HepG2 (cell line): ENCODE measurements around the gene ARF6. TPM values are rescaled to one million over a fixed set of nuclear protein-coding genes. Genes with fewer than 3 reads are reported as not detected.

Experiments
- GABPA ChIP-seq, 2 experiments: IDR thresholded peaks; 2 replicates each; pipeline ENCODE4 v1.6.1; 2011 to 2016; ENCODE audit warnings: low read depth in 2 of 2, low read length in 1 of 2, missing biosample characterization in 1 of 2, missing genetic modification characterization in 1 of 2
- HOXA5 ChIP-seq: sonication (generic); formaldehyde crosslinking; IDR thresholded peaks from 2 replicates; pipeline ENCODE4 v1.4.0; 2020; ENCODE audit warnings: missing genetic modification reagents
- PAXIP1 ChIP-seq: sonication (generic); formaldehyde crosslinking; conservative IDR thresholded peaks from 2 replicates; pipeline ENCODE4 v1.4.0; 2020; ENCODE audit warnings: mild to moderate bottlenecking, missing genetic modification reagents, moderate library complexity
- TRAFD1 ChIP-seq: sonication (generic); formaldehyde crosslinking; IDR thresholded peaks from 2 replicates; pipeline ENCODE4 v1.5.1; 2020; ENCODE audit warnings: missing genetic modification reagents, mild to moderate bottlenecking, borderline replicate concordance
- UBTF ChIP-seq: sonication (generic); formaldehyde crosslinking; IDR thresholded peaks from 2 replicates; pipeline ENCODE4 v1.4.0; 2020; ENCODE audit warnings: mild to moderate bottlenecking, missing genetic modification reagents
- ZFP36 ChIP-seq: fragments of 150-350 bp; IDR thresholded peaks from 2 replicates; pipeline ENCODE4 v1.6.1; 2018; ENCODE audit warnings: borderline replicate concordance, low read length, low read depth; ENCODE audit not compliant: partially characterized antibody
- ZNF142 ChIP-seq: sonication (generic); formaldehyde crosslinking; IDR thresholded peaks from 2 replicates; pipeline ENCODE4 v1.4.0; 2020; ENCODE audit warnings: missing genetic modification reagents
- ZNF292 ChIP-seq: sonication (generic); formaldehyde crosslinking; IDR thresholded peaks from 2 replicates; pipeline ENCODE4 v1.8.1; 2022; ENCODE audit warnings: mild to moderate bottlenecking, low read depth, missing genetic modification reagents, borderline replicate concordance
- polyA plus RNA-seq, 8 experiments: library from polyadenylated mRNA; depleted of rRNA in 3 of 8; stranded (reverse) in 7 of 8; unstranded in 1 of 8; fragments of >200 nt; fragmentation: Illumina TruSeq in 4 of 8; extraction: Trizol in 4 of 8; gene quantifications; 2 replicates each; pipeline versions ENCODE4 v1.2.1 to v1.2.3, GENCODE V29; 2011 to 2016; ENCODE audit warnings: low read depth in 4 of 8, missing spikeins in 1 of 8, mixed read lengths in 1 of 8; ENCODE audit not compliant: insufficient read depth in 1 of 8
- total RNA-seq, 5 experiments: library from RNA; depleted of rRNA; stranded (reverse); fragments of >200 nt; fragmentation: Illumina TruSeq; extraction: Trizol; gene quantifications; 2 replicates each; pipeline ENCODE4 v1.2.3, GENCODE V29; 2016; ENCODE audit warnings: low read depth in 1 of 5

ARF6 gene
- total and polyA plus RNA-seq, 2 of the 13 experiments (the other 11 are each of a cell fraction or from before 2014, with no cell fraction given) = 12.7 to 31.9 TPM

- peak; percentile 52; the same call in 1 of the 2 replicates for TF ChIP-seq ZNF142 (CRISPR knock-in tag)
- TF ChIP-seq ZNF292 (CRISPR knock-in tag) = peak; percentile 58; the same call in 1 of the 2 replicates
- no peak for TF ChIP-seq ZFP36
- no peak for TF ChIP-seq GABPA (IDR thresholded peaks at IDR 0.05; ENCODE audit: low read depth, low read length)
- TF ChIP-seq GABPA (CRISPR knock-in tag; IDR thresholded peaks at IDR 0.05; ENCODE audit: low read depth) = peak; percentile 37; the same call in 1 of the 2 replicates
- peak; percentile 35 for TF ChIP-seq HOXA5
- TF ChIP-seq UBTF (CRISPR knock-in tag) = 0 out of 2 replicates have a peak, but pooled peaks have one; percentile 30
- TF ChIP-seq TRAFD1 = no peak
- 0 out of 2 replicates have a peak, but pooled peaks have one; percentile 21 for TF ChIP-seq PAXIP1 (CRISPR knock-in tag)
Measured at GRCh38 chr14:49867831-49868719, 24.8 kb upstream of the ARF6 start (continued).
